ENCODE results near the gene NPHP4.

NPHP4 gene

GRCh38 chr1:5961601-5962000 is 30.6 kb downstream of the NPHP4 start:
- no peaks in the 10 kb centered on the region for H3K36me3 ChIP-seq (ENCODE audit: control insufficient read depth, insufficient read depth, low read length)

GRCh38 chr1:5960336-5960735 is 31.9 kb downstream of the NPHP4 start:
- H3K36me3 ChIP-seq (ENCODE audit: control insufficient read depth, insufficient read depth, low read length) = no peaks in the 10 kb centered on the region
- no peaks in the 10 kb centered on the region for H3K79me2 ChIP-seq
- H3K27me3 ChIP-seq (ENCODE audit: control insufficient read depth, insufficient read depth, low read length) = no peaks in the 10 kb centered on the region
- no peak overlapping the region for H3K4me3 ChIP-seq (ENCODE audit: low read depth, low read length)
- no peak overlapping the region for H3K9ac ChIP-seq
- H3K27ac ChIP-seq = no peak overlapping the region
- H3K4me2 ChIP-seq (ENCODE audit: low read length) = no peak overlapping the region
- H3K4me1 ChIP-seq = no peaks in the 10 kb centered on the region
- no peaks in the 10 kb centered on the region for H3K9me3 ChIP-seq (ENCODE audit: control insufficient read depth, low read length)
- no peak for TF ChIP-seq CTCF (IDR thresholded peaks at IDR 0.05)
- no peak overlapping the region for H2AFZ ChIP-seq

More at GRCh38 chr1:5961601-5962000, 30.6 kb downstream of the NPHP4 start:
- Histone ChIP-seq H3K4me2 (ENCODE audit: low read length) (no peak overlapping the region), H3K79me2 (no peaks in the 10 kb centered on the region), H2AFZ (no peak overlapping the region), H3K27ac (no peak overlapping the region), H3K4me1 (no peaks in the 10 kb centered on the region), H3K9me3 (ENCODE audit: control insufficient read depth, low read length) (no peaks in the 10 kb centered on the region), H3K27me3 (ENCODE audit: control insufficient read depth, insufficient read depth, low read length) (no peaks in the 10 kb centered on the region), H3K4me3 (ENCODE audit: low read depth, low read length) (no peak overlapping the region), H3K9ac (no peak overlapping the region)
- no peak for TF ChIP-seq CTCF (IDR thresholded peaks at IDR 0.05)

- Histone ChIP-seq H3K27me3 (ENCODE audit: control insufficient read depth, insufficient read depth, low read length) (no peaks in the 10 kb centered on the region), H3K9me3 (ENCODE audit: control insufficient read depth, low read length) (no peaks in the 10 kb centered on the region), H3K4me1 (no peaks in the 10 kb centered on the region), H3K36me3 (ENCODE audit: control insufficient read depth, insufficient read depth, low read length) (no peaks in the 10 kb centered on the region), H3K9ac (no peak overlapping the region), H3K4me2 (ENCODE audit: low read length) (no peak overlapping the region), H3K79me2 (no peaks in the 10 kb centered on the region), H3K4me3 (ENCODE audit: low read depth, low read length) (no peak overlapping the region), H3K27ac (no peak overlapping the region), H2AFZ (no peak overlapping the region)
- TF ChIP-seq CTCF (IDR thresholded peaks at IDR 0.05) = no peak
Observed at GRCh38 chr1:5959667-5960230, 32.5 kb downstream of the NPHP4 start.

GRCh38 chr1:5959087-5959486 is 33.1 kb downstream of the NPHP4 start:
- H3K4me2 ChIP-seq (ENCODE audit: low read length) = no peak overlapping the region
- no peaks in the 10 kb centered on the region for H3K4me1 ChIP-seq
- no peak overlapping the region for H3K4me3 ChIP-seq (ENCODE audit: low read depth, low read length)
- H2AFZ ChIP-seq = no peak overlapping the region
- H3K9ac ChIP-seq = no peak overlapping the region
- no peak for TF ChIP-seq CTCF (IDR thresholded peaks at IDR 0.05)
- no peaks in the 10 kb centered on the region for H3K36me3 ChIP-seq (ENCODE audit: control insufficient read depth, insufficient read depth, low read length)
- H3K79me2 ChIP-seq = no peaks in the 10 kb centered on the region
- no peaks in the 10 kb centered on the region for H3K27me3 ChIP-seq (ENCODE audit: control insufficient read depth, insufficient read depth, low read length)
- no peaks in the 10 kb centered on the region for H3K9me3 ChIP-seq (ENCODE audit: control insufficient read depth, low read length)
- H3K27ac ChIP-seq = no peak overlapping the region
